Mesenteric fat pad (tissue), 1 donor: ENCODE measurements around the gene KRTAP5-6. TPM values are rescaled to one million over a fixed set of nuclear protein-coding genes. Genes with fewer than 3 reads are reported as not detected.

Experiments used
- DNase-seq: peaks from one replicate; pipeline ENCODE4 v3.0.0-alpha.2; 2020; ENCODE audit warnings: low spot score
- total RNA-seq: library from RNA; stranded (reverse); fragmentation: NEBNext Ultra II Directional; extraction: Animal tissue kit (Norgen Biotek cat#: 25700); gene quantifications from one replicate; pipeline ENCODE4 v1.2.1, GENCODE V29; 2021
- donor health status: DM: yes; HTN: yes; CAD: no.

Gene KRTAP5-6
- total RNA-seq, 1 donor from 2014 or later = not detected

GRCh38 chr11:1732418-1733008 lies 35.5 kb downstream of the KRTAP5-6 start:
- DNase-seq = peak; percentile 71

GRCh38 chr11:1733009-1733715 lies 36.2 kb downstream of the KRTAP5-6 start:
- DNase-seq = peak; percentile 73

GRCh38 chr11:1733716-1734640 lies 37.0 kb downstream of the KRTAP5-6 start:
- peak; percentile 84 for DNase-seq

DNA sequence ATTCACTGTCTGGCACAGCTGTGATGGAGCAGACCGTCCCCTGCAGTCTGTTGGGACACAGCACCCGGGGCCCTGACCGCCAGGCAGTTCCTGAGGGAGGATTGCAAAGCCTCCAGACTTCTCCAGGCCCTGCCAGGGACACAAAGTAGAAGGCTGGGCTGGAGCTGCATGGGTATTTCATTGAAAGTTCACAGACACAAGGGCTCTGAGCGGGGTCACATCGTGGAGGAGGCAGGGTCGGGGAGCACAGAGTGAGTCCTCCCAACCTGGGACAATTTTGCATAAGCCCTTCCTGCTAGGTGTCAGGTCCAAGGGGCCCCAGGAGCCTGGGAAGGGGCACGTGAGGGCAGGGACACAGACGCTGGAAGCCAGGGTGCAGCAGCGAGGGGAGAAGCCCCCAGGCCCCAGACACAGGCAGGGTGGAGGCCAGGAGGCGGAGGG lies 37.7 kb downstream of the KRTAP5-6 start:
- DNase-seq = peak; percentile 84

- DNase-seq = peak; percentile 79
Observed at GRCh38 chr11:1735271-1735670, 38.3 kb downstream of the KRTAP5-6 start.

GRCh38 chr11:1736447-1736992 lies 39.5 kb downstream of the KRTAP5-6 start:
- DNase-seq = no peak

GRCh38 chr11:1737080-1737757 lies 40.2 kb downstream of the KRTAP5-6 start:
- peak; percentile 28 for DNase-seq

GRCh38 chr11:1738380-1738779 lies 41.4 kb downstream of the KRTAP5-6 start:
- DNase-seq = peak; percentile 62

DNA sequence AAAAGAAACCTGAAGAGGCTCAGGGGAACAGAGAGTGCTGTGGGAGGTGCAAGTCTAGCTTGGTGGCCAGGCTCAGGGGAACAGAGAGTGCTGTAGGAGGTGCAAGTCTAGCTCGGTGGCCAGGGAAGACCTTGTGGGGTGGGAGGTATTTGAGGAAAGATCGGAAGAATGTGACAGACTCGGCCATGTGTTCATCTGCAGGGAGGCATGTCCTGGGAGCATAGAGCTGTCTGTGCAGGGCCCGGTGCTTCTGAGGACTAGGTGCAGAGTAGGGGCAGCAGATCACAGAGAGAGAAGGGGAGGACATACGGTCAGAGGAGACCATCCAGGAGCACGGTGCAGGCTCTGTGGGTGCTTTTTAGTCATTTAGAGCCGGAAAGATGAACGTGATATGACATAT lies 42.6 kb downstream of the KRTAP5-6 start:
- peak; percentile 67 for DNase-seq

DNA sequence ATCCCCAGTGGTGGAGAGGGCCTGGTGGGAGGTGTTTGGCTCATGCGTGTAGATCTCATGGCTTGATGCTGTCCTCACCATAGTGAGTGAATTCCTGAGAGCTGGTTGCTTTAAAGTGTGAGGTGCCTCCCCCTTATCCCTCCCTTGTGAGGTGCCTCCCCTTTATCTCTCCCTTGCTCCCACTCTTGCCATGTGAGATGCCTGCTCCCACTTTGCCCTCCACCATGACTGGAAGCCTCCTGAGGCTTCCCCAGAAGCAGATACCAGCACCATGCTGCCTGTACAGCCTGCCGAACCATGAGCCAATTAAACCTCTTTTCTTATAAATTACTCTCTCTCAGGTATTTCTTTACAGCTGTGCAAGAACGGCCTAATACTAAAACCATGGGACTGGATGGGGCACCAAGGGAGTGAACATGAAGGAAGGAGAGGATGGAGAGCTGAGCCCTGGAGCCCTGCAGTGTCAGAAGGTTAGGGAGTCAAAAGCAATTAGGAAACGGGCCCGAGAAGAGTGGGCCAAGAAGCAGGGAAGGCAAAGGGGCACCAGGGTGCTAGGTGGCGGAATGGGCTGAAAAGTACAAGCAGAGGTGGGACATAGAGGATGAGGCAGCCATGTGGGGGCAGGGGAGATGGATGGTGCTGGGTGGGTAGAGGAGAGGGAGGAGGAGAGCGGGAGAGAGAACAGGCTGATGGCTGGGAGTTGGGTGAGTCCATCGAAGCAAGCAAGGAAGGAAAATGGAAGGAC lies 44.0 kb downstream of the KRTAP5-6 start:
- DNase-seq = peak; percentile 45

DNA sequence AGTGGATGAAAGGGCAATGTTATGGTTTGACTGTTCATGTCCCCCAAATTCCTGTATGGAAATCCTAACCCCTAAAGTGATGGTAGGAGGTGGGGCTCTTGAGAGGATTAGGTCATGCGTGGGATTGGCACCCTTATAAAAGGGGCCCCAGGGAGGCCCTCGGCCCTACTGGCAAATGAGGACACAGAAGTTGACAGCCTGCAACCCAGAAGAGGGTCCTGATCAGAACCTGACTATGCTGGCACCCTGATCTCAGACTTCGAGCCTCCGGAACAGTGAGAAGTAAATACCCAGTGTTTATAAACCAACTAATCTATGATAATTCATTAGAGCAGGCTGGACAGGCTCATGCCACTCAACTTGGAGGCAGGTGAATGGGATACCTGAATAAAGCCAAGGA lies 44.7 kb downstream of the KRTAP5-6 start:
- DNase-seq = peak; percentile 57

DNA sequence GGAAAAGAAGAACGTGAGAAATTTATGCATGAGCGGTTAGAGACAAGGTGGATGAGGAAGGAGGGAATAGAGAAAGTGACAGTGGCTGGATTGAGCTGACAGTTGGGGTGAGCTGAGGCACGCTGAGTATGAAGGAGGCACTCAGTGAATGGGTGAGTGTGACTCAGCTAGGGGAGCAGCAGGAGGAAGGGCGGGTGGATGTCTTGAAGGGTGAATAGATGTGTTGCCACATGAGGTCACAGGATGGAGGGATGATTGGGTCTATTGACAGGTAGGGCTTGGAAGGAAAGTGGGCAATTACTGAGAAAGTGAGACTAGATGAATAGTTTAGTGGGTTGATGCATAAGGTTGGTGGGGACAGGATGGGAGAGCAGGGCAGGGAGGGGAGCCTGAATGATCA lies 45.4 kb downstream of the KRTAP5-6 start:
- peak; percentile 49 for DNase-seq

GRCh38 chr11:1742869-1743584 lies 46.0 kb downstream of the KRTAP5-6 start:
- DNase-seq = no peak

DNA sequence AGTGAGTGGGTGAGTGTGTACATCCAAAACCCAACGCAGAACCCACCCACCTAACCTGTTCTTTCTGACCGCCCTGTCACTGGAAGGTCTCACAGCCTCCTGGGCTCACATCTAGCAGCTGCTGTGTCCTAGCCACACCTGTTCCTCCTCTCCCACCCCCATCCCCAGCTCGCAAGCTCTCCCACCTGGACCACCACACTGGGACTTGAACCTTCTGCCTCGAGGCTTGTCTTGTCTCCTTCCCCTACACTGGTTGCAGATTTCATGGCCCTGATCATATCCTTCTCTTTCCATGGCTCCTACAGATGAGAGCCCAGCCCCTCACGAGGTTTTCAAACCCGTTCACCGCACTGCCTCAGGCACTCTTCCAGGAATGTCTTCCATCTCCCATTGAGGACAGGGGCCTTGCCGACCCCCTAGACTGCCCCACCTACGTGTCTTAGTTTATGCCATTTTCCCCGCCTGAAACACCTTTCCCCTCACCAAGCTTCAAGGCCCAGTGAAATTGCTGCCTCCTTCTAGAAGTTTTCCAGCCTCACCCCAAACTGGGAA lies 46.7 kb downstream of the KRTAP5-6 start:
- DNase-seq = peak; percentile 39

DNA sequence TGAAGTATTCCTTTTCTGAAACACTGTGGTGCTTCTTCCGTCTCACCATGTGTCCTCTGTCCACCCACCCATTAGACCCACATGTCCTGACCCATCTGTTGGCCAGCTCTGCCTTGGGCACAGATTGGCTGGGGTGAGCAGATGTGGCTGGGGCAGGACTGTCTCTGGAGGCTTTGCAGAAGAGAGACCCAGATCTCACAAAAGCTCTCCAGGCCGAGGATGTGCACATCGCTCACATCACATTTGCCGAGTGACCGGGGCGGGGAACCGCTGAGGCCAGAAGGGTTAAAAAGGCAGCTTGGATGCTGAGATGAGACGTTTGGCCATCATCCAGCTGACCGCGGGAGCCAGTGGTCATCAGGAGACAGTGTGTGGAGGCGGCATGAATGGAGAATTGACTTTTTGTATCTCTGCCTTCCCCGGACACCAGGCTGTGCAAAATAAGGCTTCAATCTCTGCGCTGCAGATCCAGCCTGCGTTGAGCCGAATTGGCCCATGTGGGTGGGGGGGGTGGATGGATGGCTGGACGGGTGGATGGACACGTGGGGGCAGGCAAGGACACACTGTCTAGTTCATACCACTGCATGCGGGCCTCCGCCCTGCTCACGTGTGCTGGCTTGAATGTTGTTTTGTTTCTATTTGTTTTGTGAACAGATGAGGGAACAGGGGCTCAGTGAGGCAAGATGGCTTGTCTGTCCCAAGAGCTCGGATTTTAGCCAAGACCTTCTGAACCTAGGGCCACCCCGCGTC lies 47.3 kb downstream of the KRTAP5-6 start:
- DNase-seq = peak; percentile 86

GRCh38 chr11:1744891-1745700 lies 48.1 kb downstream of the KRTAP5-6 start:
- DNase-seq = no peak

- DNase-seq = peak; percentile 20
Observed at GRCh38 chr11:1745701-1746320, 48.8 kb downstream of the KRTAP5-6 start.
